Neural progenitor cell (in vitro differentiated cells): ENCODE results near the gene CDH18. TPM values are rescaled to one million over a fixed set of nuclear protein-coding genes. Genes with fewer than 3 reads are reported as not detected.

Experiments
- DNase-seq: peaks from one replicate; pipeline ENCODE4 v3.0.0-alpha.2; 2016; ENCODE audit warnings: low spot score
- H2AFZ ChIP-seq: fragments of 200-600 bp; sonication (generic); replicated peaks from 2 replicates; pipeline ENCODE4 v1.6.1; 2016; ENCODE audit warnings: antibody characterized with exemption
- H3F3A ChIP-seq: fragments of 200-600 bp; sonication (generic); 2 replicates; pipeline ENCODE4 v1.6.1; 2016; ENCODE audit warnings: antibody characterized with exemption, low read depth
- H3K27ac ChIP-seq: fragments of 200-600 bp; sonication (generic); 2 replicates; pipeline ENCODE4 v1.5.1; 2016; ENCODE audit warnings: mild to moderate bottlenecking
- H3K27me3 ChIP-seq: fragments of 200-600 bp; sonication (generic); 2 replicates; pipeline ENCODE4 v1.6.1; 2016; ENCODE audit warnings: mild to moderate bottlenecking, moderate library complexity
- H3K36me3 ChIP-seq: fragments of 200-600 bp; sonication (generic); 2 replicates; pipeline ENCODE4 v1.5.1; 2016
- H3K4me1 ChIP-seq: fragments of 200-600 bp; sonication (generic); 2 replicates; pipeline ENCODE4 v1.6.1; 2016; ENCODE audit warnings: mixed run types
- H3K4me2 ChIP-seq: fragments of 200-600 bp; sonication (generic); 2 replicates; pipeline ENCODE4 v1.6.1; 2016
- H3K4me3 ChIP-seq: fragments of 200-600 bp; sonication (generic); 2 replicates; pipeline ENCODE4 v1.5.1; 2016
- H3K79me2 ChIP-seq: fragments of 200-600 bp; sonication (generic); 2 replicates; pipeline ENCODE4 v1.6.1; 2016; ENCODE audit warnings: low read depth
- H3K9ac ChIP-seq: fragments of 200-600 bp; sonication (generic); 2 replicates; pipeline ENCODE4 v1.6.1; 2016
- H3K9me3 ChIP-seq: fragments of 200-600 bp; sonication (generic); 2 replicates; pipeline ENCODE4 v1.5.1; 2016; ENCODE audit warnings: low read depth
- H4K20me1 ChIP-seq: fragments of 200-600 bp; sonication (generic); 2 replicates; pipeline ENCODE4 v1.6.1; 2016; ENCODE audit warnings: low read depth
- H3K27ac Mint-ChIP-seq: 3 replicates; pipeline ENCODE4 v1.8.0; 2021; ENCODE audit warnings: mixed read lengths
- H3K27me3 Mint-ChIP-seq: 2 replicates; pipeline ENCODE4 v1.8.0; 2022; ENCODE audit warnings: low read depth, mild to moderate bottlenecking, inconsistent platforms, moderate library complexity, mixed read lengths; ENCODE audit not compliant: insufficient read depth
- H3K36me3 Mint-ChIP-seq: 3 replicates; pipeline ENCODE4 v1.8.0; 2021; ENCODE audit warnings: mixed read lengths
- H3K4me1 Mint-ChIP-seq: 3 replicates; pipeline ENCODE4 v1.8.0; 2021; ENCODE audit warnings: mixed read lengths
- H3K4me3 Mint-ChIP-seq: 3 replicates; pipeline ENCODE4 v1.8.0; 2021; ENCODE audit warnings: mild to moderate bottlenecking, moderate library complexity, mixed read lengths
- H3K9me3 Mint-ChIP-seq: 3 replicates; pipeline ENCODE4 v1.8.0; 2020; ENCODE audit warnings: mixed read lengths
- EZH2 ChIP-seq: fragments of 200-600 bp; sonication (generic); IDR thresholded peaks from 2 replicates; pipeline ENCODE4 v1.6.1; 2017; ENCODE audit warnings: antibody characterized with exemption, mild to moderate bottlenecking, moderate library complexity
- EZH2phosphoT487 ChIP-seq: fragments of 200-600 bp; sonication (generic); IDR thresholded peaks from 2 replicates; pipeline ENCODE4 v1.6.1; 2017; ENCODE audit warnings: antibody characterized with exemption
- total RNA-seq: library from RNA; depleted of rRNA; stranded (reverse); fragments of >200 nt; gene quantifications from 2 replicates; pipeline ENCODE4 v1.2.3, GENCODE V29; 2015; ENCODE audit warnings: low replicate concordance
- TF ChIP-seq, protein P1 (sequence below): fragments of 200-600 bp; sonication (generic); IDR thresholded peaks from 2 replicates; pipeline ENCODE4 v1.5.1; 2017; ENCODE audit warnings: antibody characterized with exemption, mild to moderate bottlenecking

The CDH18 gene
- total RNA-seq, 1 donor from 2014 or later: 0.58 TPM

DNA sequence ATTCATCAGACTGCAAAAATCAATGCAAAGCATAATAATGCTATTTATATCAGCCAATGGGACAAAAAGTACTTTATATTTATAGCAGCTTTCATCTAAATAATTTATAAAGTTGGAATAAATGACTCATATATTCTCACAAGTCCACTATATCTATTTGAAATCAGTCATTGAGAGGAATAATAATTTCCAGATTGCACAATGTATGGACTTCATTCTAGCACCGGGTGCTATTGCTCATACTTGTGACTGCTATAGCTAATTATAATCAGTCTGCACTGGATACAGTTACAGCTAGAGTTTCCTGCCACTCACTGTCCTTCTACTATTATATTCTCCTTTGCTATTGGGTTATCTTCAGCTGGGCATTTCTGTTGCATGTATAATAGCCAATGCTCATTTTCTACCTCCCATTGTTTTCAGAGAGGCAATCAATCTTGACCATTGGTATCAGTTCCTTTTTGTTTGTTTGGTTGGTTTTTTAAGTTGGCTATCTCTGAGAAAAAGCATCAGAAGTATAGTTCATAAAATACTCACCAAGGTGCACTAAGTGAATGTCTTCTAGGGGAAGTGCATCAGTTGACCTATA, 1.9 kb downstream of the CDH18 start:
- no peak overlapping the region for H3K9ac ChIP-seq
- no peaks in the 10 kb centered on the region for H3K36me3 ChIP-seq
- no peak overlapping the region for H3K27ac ChIP-seq
- no peaks in the 10 kb centered on the region for H3K9me3 ChIP-seq
- no peaks in the 10 kb centered on the region for H3K9me3 Mint-ChIP-seq
- no peak overlapping the region for H3K4me3 Mint-ChIP-seq
- H3K79me2 ChIP-seq: no peaks in the 10 kb centered on the region
- H3K27ac Mint-ChIP-seq: no peak overlapping the region
- no peaks in the 10 kb centered on the region for H3K27me3 Mint-ChIP-seq
- no peak overlapping the region for H3K4me3 ChIP-seq
- no peaks in the 10 kb centered on the region for H3K36me3 Mint-ChIP-seq
- H3K4me1 Mint-ChIP-seq: peaks cover 16% of the 10 kb centered on the region
- peaks cover 44% of the 10 kb centered on the region for H3K27me3 ChIP-seq
- TF ChIP-seq, protein P1, sequence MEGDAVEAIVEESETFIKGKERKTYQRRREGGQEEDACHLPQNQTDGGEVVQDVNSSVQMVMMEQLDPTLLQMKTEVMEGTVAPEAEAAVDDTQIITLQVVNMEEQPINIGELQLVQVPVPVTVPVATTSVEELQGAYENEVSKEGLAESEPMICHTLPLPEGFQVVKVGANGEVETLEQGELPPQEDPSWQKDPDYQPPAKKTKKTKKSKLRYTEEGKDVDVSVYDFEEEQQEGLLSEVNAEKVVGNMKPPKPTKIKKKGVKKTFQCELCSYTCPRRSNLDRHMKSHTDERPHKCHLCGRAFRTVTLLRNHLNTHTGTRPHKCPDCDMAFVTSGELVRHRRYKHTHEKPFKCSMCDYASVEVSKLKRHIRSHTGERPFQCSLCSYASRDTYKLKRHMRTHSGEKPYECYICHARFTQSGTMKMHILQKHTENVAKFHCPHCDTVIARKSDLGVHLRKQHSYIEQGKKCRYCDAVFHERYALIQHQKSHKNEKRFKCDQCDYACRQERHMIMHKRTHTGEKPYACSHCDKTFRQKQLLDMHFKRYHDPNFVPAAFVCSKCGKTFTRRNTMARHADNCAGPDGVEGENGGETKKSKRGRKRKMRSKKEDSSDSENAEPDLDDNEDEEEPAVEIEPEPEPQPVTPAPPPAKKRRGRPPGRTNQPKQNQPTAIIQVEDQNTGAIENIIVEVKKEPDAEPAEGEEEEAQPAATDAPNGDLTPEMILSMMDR: no peak
- TF ChIP-seq EZH2: no peak
- no peak for TF ChIP-seq EZH2phosphoT487
- no peaks in the 10 kb centered on the region for H3K4me1 ChIP-seq
- DNase-seq: no peak
- H3K4me2 ChIP-seq: no peak overlapping the region
- no peak overlapping the region for H2AFZ ChIP-seq
- H4K20me1 ChIP-seq: no peaks in the 10 kb centered on the region
- H3F3A ChIP-seq: no peaks in the 10 kb centered on the region

DNA sequence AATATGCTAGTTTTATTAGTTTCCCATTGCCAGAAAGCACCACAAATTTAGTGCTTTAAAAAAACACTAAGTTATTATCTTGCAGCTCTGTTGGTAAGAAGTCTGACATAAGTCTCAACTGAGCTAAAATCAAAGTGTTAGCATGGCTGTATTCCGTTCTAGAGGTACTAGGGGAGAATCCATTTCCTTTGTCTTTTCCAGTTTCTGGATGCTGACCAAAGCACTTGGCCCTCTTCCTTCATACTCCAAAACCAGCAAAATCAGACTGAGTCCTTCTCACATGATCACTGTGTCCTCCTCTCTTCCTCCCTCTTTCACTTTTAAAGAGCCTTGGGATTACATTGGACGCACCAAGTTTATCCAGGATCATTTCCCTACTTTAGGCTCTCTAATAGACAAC, 9.5 kb downstream of the CDH18 start:
- Histone ChIP-seq H3F3A (no peaks in the 10 kb centered on the region), H3K36me3 (no peaks in the 10 kb centered on the region), H3K9me3 (no peaks in the 10 kb centered on the region), H3K27me3 (no peaks in the 10 kb centered on the region), H3K79me2 (no peaks in the 10 kb centered on the region), H3K9ac (no peak overlapping the region), H2AFZ (no peak overlapping the region), H3K4me1 (no peaks in the 10 kb centered on the region), H3K4me3 (no peak overlapping the region), H3K27ac (no peak overlapping the region), H4K20me1 (no peaks in the 10 kb centered on the region), H3K4me2 (no peak overlapping the region)
- no peak for DNase-seq
- Mint-ChIP-seq H3K9me3 (peaks cover 3% of the 10 kb centered on the region), H3K27me3 (no peaks in the 10 kb centered on the region), H3K36me3 (peaks cover 2% of the 10 kb centered on the region), H3K4me3 (no peak overlapping the region), H3K27ac (no peak overlapping the region), H3K4me1 (no peaks in the 10 kb centered on the region)
- no peak for TF ChIP-seq EZH2phosphoT487
- no peak for TF ChIP-seq EZH2
- TF ChIP-seq, protein P1: no peak

DNA sequence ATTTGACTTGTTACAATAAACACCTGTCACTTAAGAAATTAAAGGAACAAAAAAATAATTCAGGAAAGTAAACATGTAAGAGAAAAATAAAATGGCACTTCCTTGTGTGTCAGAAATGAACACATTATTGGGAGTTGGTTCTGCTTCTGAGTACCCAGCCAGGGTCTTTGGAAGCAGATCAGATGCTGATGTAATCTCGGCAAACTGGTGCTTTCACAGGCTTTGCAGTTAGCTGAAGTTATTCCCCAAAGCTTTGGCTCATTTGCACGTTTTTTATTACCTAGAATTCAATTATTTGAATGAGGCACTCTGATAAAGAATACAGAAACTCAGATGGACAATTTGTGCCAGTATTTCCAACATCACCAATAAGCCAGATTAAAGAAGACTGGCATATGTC, 10.9 kb downstream of the CDH18 start:
- Histone ChIP-seq H4K20me1 (no peaks in the 10 kb centered on the region), H3K27me3 (no peaks in the 10 kb centered on the region), H3K4me2 (no peak overlapping the region), H3K9ac (no peak overlapping the region), H3K27ac (no peak overlapping the region), H3K4me3 (no peak overlapping the region), H3F3A (no peaks in the 10 kb centered on the region), H3K36me3 (no peaks in the 10 kb centered on the region), H3K4me1 (no peaks in the 10 kb centered on the region), H2AFZ (no peak overlapping the region), H3K79me2 (no peaks in the 10 kb centered on the region), H3K9me3 (no peaks in the 10 kb centered on the region)
- peaks cover 2% of the 10 kb centered on the region for H3K36me3 Mint-ChIP-seq
- DNase-seq: no peak
- H3K9me3 Mint-ChIP-seq: peaks cover 3% of the 10 kb centered on the region
- no peak overlapping the region for H3K4me3 Mint-ChIP-seq
- TF ChIP-seq EZH2phosphoT487 (no peak), EZH2 (no peak)
- no peak overlapping the region for H3K27ac Mint-ChIP-seq
- H3K4me1 Mint-ChIP-seq: no peaks in the 10 kb centered on the region
- H3K27me3 Mint-ChIP-seq: no peaks in the 10 kb centered on the region

DNA sequence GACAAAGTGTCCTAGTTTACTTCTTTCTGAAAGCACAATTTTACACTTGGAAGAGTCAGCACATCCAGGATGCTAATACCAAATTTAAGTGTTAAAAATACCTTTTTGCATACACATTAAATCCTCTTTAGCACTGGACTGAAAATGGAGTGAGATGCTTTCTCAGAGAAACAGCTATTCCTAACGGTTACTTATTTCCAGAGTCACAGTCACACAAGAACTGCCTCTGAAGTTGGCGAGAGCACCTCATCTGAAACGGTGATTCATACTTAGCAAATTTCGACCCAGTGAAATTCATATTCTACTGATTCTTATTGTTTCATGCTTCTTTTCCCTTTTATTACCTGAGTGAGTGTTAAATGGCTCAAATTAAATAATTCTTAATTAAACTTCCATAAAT, 12.2 kb downstream of the CDH18 start:
- no peak overlapping the region for H3K27ac Mint-ChIP-seq
- H3K27me3 ChIP-seq: no peaks in the 10 kb centered on the region

More for the DNA sequence above, 12.2 kb downstream of the CDH18 start:
- Histone ChIP-seq H3K79me2 (no peaks in the 10 kb centered on the region), H4K20me1 (no peaks in the 10 kb centered on the region), H3F3A (no peaks in the 10 kb centered on the region), H3K9me3 (no peaks in the 10 kb centered on the region), H3K4me3 (no peak overlapping the region), H3K4me2 (no peak overlapping the region), H2AFZ (no peak overlapping the region), H3K27ac (no peak overlapping the region), H3K4me1 (no peaks in the 10 kb centered on the region), H3K36me3 (no peaks in the 10 kb centered on the region), H3K9ac (no peak overlapping the region)
- Mint-ChIP-seq H3K27me3 (no peaks in the 10 kb centered on the region), H3K36me3 (peaks cover 2% of the 10 kb centered on the region), H3K4me1 (no peaks in the 10 kb centered on the region), H3K9me3 (peaks cover 3% of the 10 kb centered on the region), H3K4me3 (no peak overlapping the region)
- TF ChIP-seq, protein P1: no peak
- TF ChIP-seq EZH2: no peak
- no peak for TF ChIP-seq EZH2phosphoT487
- no peak for DNase-seq
